KMS-11 (cell line): ENCODE results near the gene INPP5E.

Experiments
- H2AFZ ChIP-seq: fragments of 200-600 bp; sonication (generic); 2 replicates; pipeline ENCODE4 v1.6.1; 2016; ENCODE audit warnings: antibody characterized with exemption, mixed run types, low read depth
- H3K27ac ChIP-seq: fragments of 200-600 bp; sonication (generic); 2 replicates; pipeline ENCODE4 v1.6.1; 2016; ENCODE audit warnings: mild to moderate bottlenecking, mixed run types
- H3K27me3 ChIP-seq: fragments of 200-600 bp; sonication (generic); 2 replicates; pipeline ENCODE4 v1.6.1; 2017; ENCODE audit warnings: mild to moderate bottlenecking, low read depth, mixed run types, moderate library complexity; ENCODE audit not compliant: insufficient read depth
- H3K36me3 ChIP-seq: fragments of 200-600 bp; sonication (generic); 2 replicates; pipeline ENCODE4 v1.6.1; 2017; ENCODE audit warnings: mild to moderate bottlenecking, mixed run types; ENCODE audit not compliant: insufficient read depth
- H3K4me1 ChIP-seq: fragments of 200-600 bp; sonication (generic); 2 replicates; pipeline ENCODE4 v1.6.1; 2016; ENCODE audit warnings: mild to moderate bottlenecking, low read depth, mixed run types; ENCODE audit not compliant: poor library complexity, severe bottlenecking
- H3K4me2 ChIP-seq: fragments of 200-600 bp; sonication (generic); 2 replicates; pipeline ENCODE4 v1.7.0; 2016; ENCODE audit warnings: mild to moderate bottlenecking, mixed run types
- H3K4me3 ChIP-seq: fragments of 200-600 bp; sonication (generic); IDR thresholded peaks from 2 replicates; pipeline ENCODE4 v1.6.1; 2017; ENCODE audit warnings: low read depth, low read length, mixed read lengths; ENCODE audit not compliant: insufficient read depth
- H3K79me2 ChIP-seq: fragments of 200-600 bp; sonication (generic); 2 replicates; pipeline ENCODE4 v1.6.1; 2016; ENCODE audit warnings: low read depth, mixed run types; ENCODE audit not compliant: insufficient read depth
- H3K9ac ChIP-seq: fragments of 200-600 bp; sonication (generic); 2 replicates; pipeline ENCODE4 v1.6.1; 2016; ENCODE audit warnings: mild to moderate bottlenecking, mixed run types
- H4K20me1 ChIP-seq: fragments of 200-600 bp; sonication (generic); 2 replicates; pipeline ENCODE4 v1.6.1; 2016; ENCODE audit warnings: mild to moderate bottlenecking, mixed run types; ENCODE audit not compliant: insufficient read depth
- CTCF ChIP-seq: fragments of 200-600 bp; sonication (generic); conservative IDR thresholded peaks from 2 replicates; pipeline ENCODE4 v1.6.1; 2017; ENCODE audit warnings: low read depth, mild to moderate bottlenecking, antibody characterized with exemption, low read length, moderate library complexity, mixed read lengths

INPP5E gene

GRCh38 chr9:136403915-136404800, 35.5 kb downstream of the INPP5E start:
- peak overlapping the region; percentile 55 for H3K4me2 ChIP-seq
- peaks cover 65% of the 10 kb centered on the region for H3K4me1 ChIP-seq
- H3K36me3 ChIP-seq = no peaks in the 10 kb centered on the region

GRCh38 chr9:136403538-136403914, 36.1 kb downstream of the INPP5E start:
- H3K4me1 ChIP-seq = peaks cover 64% of the 10 kb centered on the region
- no peak overlapping the region for H3K9ac ChIP-seq
- no peak overlapping the region for H3K4me3 ChIP-seq
- no peaks in the 10 kb centered on the region for H3K27me3 ChIP-seq
- TF ChIP-seq CTCF = no peak
- H4K20me1 ChIP-seq = peaks cover 5% of the 10 kb centered on the region; the same call in 1 of the 2 replicates
- H2AFZ ChIP-seq = no peak overlapping the region
- no peaks in the 10 kb centered on the region for H3K36me3 ChIP-seq
- peak overlapping the region; percentile 55; the same call in 1 of the 2 replicates for H3K4me2 ChIP-seq
- H3K79me2 ChIP-seq = peaks cover 23% of the 10 kb centered on the region
- peak overlapping the region; percentile 49; the same call in 1 of the 2 replicates for H3K27ac ChIP-seq

More at GRCh38 chr9:136403915-136404800, 35.5 kb downstream of the INPP5E start:
- no peak overlapping the region for H2AFZ ChIP-seq
- peaks cover 23% of the 10 kb centered on the region for H3K79me2 ChIP-seq
- no peak for TF ChIP-seq CTCF
- no peaks in the 10 kb centered on the region for H3K27me3 ChIP-seq
- no peak overlapping the region for H3K9ac ChIP-seq
- H3K4me3 ChIP-seq = no peak overlapping the region
- H4K20me1 ChIP-seq = 0 out of 2 replicates have a peak, but pooled peaks cover under 1% of the 10 kb centered on the region
- peak overlapping the region; percentile 49 for H3K27ac ChIP-seq

- H3K79me2 ChIP-seq = peaks cover 21% of the 10 kb centered on the region
- TF ChIP-seq CTCF = no peak
- no peaks in the 10 kb centered on the region for H3K27me3 ChIP-seq
- H3K4me3 ChIP-seq = no peak overlapping the region
- peaks cover 5% of the 10 kb centered on the region; the same call in 1 of the 2 replicates for H4K20me1 ChIP-seq
- H2AFZ ChIP-seq = no peak overlapping the region
- H3K27ac ChIP-seq = no peak overlapping the region
- H3K9ac ChIP-seq = no peak overlapping the region
- peaks cover 2% of the 10 kb centered on the region; the same call in 1 of the 2 replicates for H3K36me3 ChIP-seq
- H3K4me2 ChIP-seq = no peak overlapping the region
- H3K4me1 ChIP-seq = peaks cover 65% of the 10 kb centered on the region
These were observed 37.6 kb downstream of the INPP5E start for GRCh38 chr9:136402067-136402466.

- Histone ChIP-seq H3K79me2 (peaks cover 21% of the 10 kb centered on the region), H3K4me3 (no peak overlapping the region), H3K27ac (no peak overlapping the region), H3K9ac (no peak overlapping the region), H4K20me1 (peaks cover 5% of the 10 kb centered on the region; the same call in 1 of the 2 replicates), H2AFZ (no peak overlapping the region), H3K27me3 (no peaks in the 10 kb centered on the region), H3K4me2 (no peak overlapping the region), H3K36me3 (peaks cover 4% of the 10 kb centered on the region; the same call in 1 of the 2 replicates), H3K4me1 (peaks cover 57% of the 10 kb centered on the region)
- TF ChIP-seq CTCF = no peak
These were observed 38.3 kb downstream of the INPP5E start for GRCh38 chr9:136401173-136401922.
